UCSD-AML1 (cell line): ENCODE data around the gene NAGPA.

Experiments
- DNase-seq: peaks from one replicate; lab custom pipeline; 2025; ENCODE audit not compliant: unreplicated experiment; lab: John Stamatoyannopoulos, UW

NAGPA gene

GRCh38 chr16:4979164-4979563, 54.6 kb downstream of the NAGPA start:
- no peak for DNase-seq

DNA sequence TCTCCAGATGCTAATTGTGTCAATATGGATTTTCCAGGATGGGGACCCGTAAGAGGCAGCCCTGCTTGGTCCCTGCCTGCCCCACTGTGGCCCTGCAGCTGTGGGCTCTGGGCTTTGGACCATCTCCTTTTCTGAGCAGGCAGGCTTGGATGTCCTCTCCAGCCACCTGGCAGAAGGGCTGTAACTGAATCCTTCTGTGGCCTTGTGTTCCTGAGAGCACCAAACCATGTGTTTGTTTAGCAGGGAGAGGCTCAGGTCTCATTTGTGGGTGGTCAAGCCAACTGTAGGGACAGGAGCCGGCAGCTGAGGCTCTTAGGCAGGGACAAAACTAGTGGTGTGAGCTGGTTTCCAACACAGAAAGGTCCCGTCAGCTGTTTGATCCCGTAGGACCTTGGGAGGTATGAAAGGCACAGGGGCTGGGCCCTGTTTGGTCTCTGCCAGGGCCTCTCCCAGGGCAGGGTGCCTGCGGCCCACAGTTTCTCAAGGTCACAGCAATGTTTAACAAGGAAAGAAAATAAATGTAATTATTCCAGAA, 57.1 kb downstream of the NAGPA start:
- DNase-seq = no peak

- no peak for DNase-seq
Measured at GRCh38 chr16:4976079-4976478, 57.7 kb downstream of the NAGPA start.
